HCT116 (cell line): ENCODE measurements around the gene PRMT7. TPM values are rescaled to one million over a fixed set of nuclear protein-coding genes. Genes with fewer than 3 reads are reported as not detected.

Experiments
- ATAC-seq: fragments of 200-7000 bp; cut with Tn5 transposase; 2 replicates; pipeline ENCODE4 v1.9.1; 2020; ENCODE audit warnings: mild to moderate bottlenecking, moderate library complexity
- BruUV-seq: library from RNA; stranded (reverse); fragments of 400-500 nt; replicated peaks from 2 replicates; lab custom pipeline; 2021; lab: Mats Ljungman, UMichigan
- CTCF ChIA-PET: fragments of 300-600 bp; sonication (Branson Sonifier 250); formaldehyde crosslinking; loops from one replicate; lab custom pipeline; 2021; ENCODE audit warnings: antibody characterized with exemption; lab: Charles Lee
- POLR2A ChIA-PET: fragments of 300-600, 350-600 bp; sonication (Branson Sonifier 250); formaldehyde crosslinking; loops from one replicate; lab custom pipeline; 2021; ENCODE audit warnings: antibody characterized with exemption; lab: Charles Lee
- RAD21 ChIA-PET, 2 experiments: fragments of 300-600 bp; sonication (Branson Sonifier 250); formaldehyde crosslinking; loops; one replicate each; lab custom pipeline; 2023; ENCODE audit warnings: low total read pairs in 2 of 2; ENCODE audit not compliant: uncharacterized antibody in 2 of 2, unreplicated experiment in 2 of 2, low non-redundant PET in 1 of 2; lab: Charles Lee
- DNase-seq: peaks from one replicate; pipeline ENCODE4 v3.0.0-alpha.2; 2010; ENCODE audit warnings: low read depth, low spot score
- H2AFZ ChIP-seq: fragments of 200-600 bp; shearing (Covaris generic), sonication (generic); 2 replicates; pipeline ENCODE4 v1.6.1; 2017; ENCODE audit warnings: low read depth, mixed run types, mixed read lengths, antibody characterized with exemption, low read length; ENCODE audit not compliant: poor library complexity, severe bottlenecking
- H3K27ac ChIP-seq: 2 replicates; pipeline ENCODE4 v1.5.1; 2012; ENCODE audit warnings: low read depth, low read length
- H3K27me3 ChIP-seq: fragments of 200-600 bp; sonication (generic); 2 replicates; pipeline ENCODE4 v1.6.1; 2016; ENCODE audit warnings: mixed run types, low read length, mixed read lengths; ENCODE audit not compliant: insufficient read depth
- H3K36me3 ChIP-seq, 2 experiments: fragments of 200-500 bp in 1 of 2; fragments of 200-600 bp in 1 of 2; sonication (Bioruptor generic) in 1 of 2; sonication (generic) in 1 of 2; 2 replicates each; pipeline versions ENCODE4 v1.5.1 to v1.6.1; 2014 to 2016; ENCODE audit warnings: low read length in 2 of 2, inconsistent platforms in 1 of 2, mixed read lengths in 1 of 2, mixed run types in 1 of 2; ENCODE audit not compliant: insufficient read depth in 2 of 2, control insufficient read depth in 1 of 2
- H3K4me1 ChIP-seq, 2 experiments: fragments of 200-600 bp in 1 of 2; sonication (generic) in 1 of 2; 2 replicates each; pipeline versions ENCODE4 v1.5.1 to v1.6.1; 2012 to 2017; ENCODE audit warnings: low read length in 2 of 2, inconsistent platforms in 1 of 2, mild to moderate bottlenecking in 1 of 2, mixed read lengths in 1 of 2, mixed run types in 1 of 2, moderate library complexity in 1 of 2; ENCODE audit not compliant: insufficient read depth in 2 of 2, control insufficient read depth in 1 of 2
- H3K4me2 ChIP-seq: fragments of 200-600 bp; sonication (generic); 2 replicates; pipeline ENCODE4 v1.6.1; 2017; ENCODE audit warnings: mixed run types, low read length, mixed read lengths
- H3K4me3 ChIP-seq, 2 experiments: fragments of 200-600 bp in 1 of 2; sonication (generic) in 1 of 2; replicated peaks in 1 of 2; 2 replicates each; pipeline ENCODE4 v1.5.1; 2011 to 2016; ENCODE audit warnings: low read length in 2 of 2, control low read depth in 1 of 2, low read depth in 1 of 2, mild to moderate bottlenecking in 1 of 2, mixed read lengths in 1 of 2, mixed run types in 1 of 2
- H3K79me2 ChIP-seq: fragments of 200-600 bp; sonication (generic); 2 replicates; pipeline ENCODE4 v1.6.1; 2017; ENCODE audit warnings: mild to moderate bottlenecking, mixed run types, low read length, moderate library complexity, mixed read lengths; ENCODE audit not compliant: insufficient read depth
- H3K9ac ChIP-seq: fragments of 200-600 bp; sonication (generic); 2 replicates; pipeline ENCODE4 v1.6.1; 2016; ENCODE audit warnings: low read length, mixed read lengths
- H3K9me2 ChIP-seq: fragments of 200-600 bp; sonication (generic), shearing (Covaris generic); 2 replicates; pipeline ENCODE4 v1.6.1; 2017; ENCODE audit warnings: mixed run types, mild to moderate bottlenecking, moderate library complexity; ENCODE audit not compliant: insufficient read depth
- H3K9me3 ChIP-seq, 2 experiments: fragments of 200-500 bp in 1 of 2; fragments of 200-600 bp in 1 of 2; sonication (Bioruptor generic) in 1 of 2; sonication (generic) in 1 of 2; 2 replicates each; pipeline ENCODE4 v1.6.1; 2014 to 2017; ENCODE audit warnings: low read length in 2 of 2, mixed read lengths in 2 of 2, inconsistent platforms in 1 of 2, low read depth in 1 of 2, mild to moderate bottlenecking in 1 of 2, mixed run types in 1 of 2, moderate library complexity in 1 of 2; ENCODE audit not compliant: control insufficient read depth in 1 of 2, insufficient read depth in 1 of 2
- H4K20me1 ChIP-seq: fragments of 200-600 bp; sonication (generic), shearing (Covaris generic); 2 replicates; pipeline ENCODE4 v1.6.1; 2017; ENCODE audit warnings: mixed run types, mild to moderate bottlenecking, moderate library complexity; ENCODE audit not compliant: insufficient read depth
- CBX3 ChIP-seq: IDR thresholded peaks from 2 replicates; pipeline ENCODE4 v1.6.1; 2012; ENCODE audit warnings: low read depth
- EGR1 ChIP-seq: IDR thresholded peaks from 2 replicates; pipeline ENCODE4 v1.6.1; 2012; ENCODE audit warnings: low read depth
- EZH2phosphoT487 ChIP-seq: fragments of 200-600 bp; IDR thresholded peaks from 2 replicates; pipeline ENCODE4 v1.6.1; 2018; ENCODE audit warnings: antibody characterized with exemption, borderline replicate concordance
- FOSL1 ChIP-seq: IDR thresholded peaks from 2 replicates; pipeline ENCODE4 v1.6.1; 2012; ENCODE audit warnings: low read depth
- JUND ChIP-seq: IDR thresholded peaks from 2 replicates; pipeline ENCODE4 v1.6.1; 2012
- POLR2AphosphoS5 ChIP-seq: IDR thresholded peaks from 2 replicates; pipeline ENCODE4 v1.6.1; 2011; ENCODE audit warnings: mild to moderate bottlenecking, low read depth, low read length, moderate library complexity
- SIN3A ChIP-seq: IDR thresholded peaks from 2 replicates; pipeline ENCODE4 v1.6.1; 2012; ENCODE audit warnings: low read depth
- SRF ChIP-seq: IDR thresholded peaks from 2 replicates; pipeline ENCODE4 v1.6.1; 2012; ENCODE audit warnings: low read depth
- YY1 ChIP-seq: IDR thresholded peaks from 2 replicates; pipeline ENCODE4 v1.6.1; 2011; ENCODE audit warnings: low read length, low read depth, moderate library complexity, mild to moderate bottlenecking; ENCODE audit not compliant: insufficient replicate concordance; ENCODE audit errors: extremely low read depth
- ZFX ChIP-seq: fragments of 450-650 bp; IDR thresholded peaks from 2 replicates; pipeline ENCODE4 v1.6.1; 2017
- ZNF274 ChIP-seq: fragments of 200-500 bp; sonication (Bioruptor generic); IDR thresholded peaks from 2 replicates; pipeline ENCODE4 v1.6.1; 2014; ENCODE audit warnings: mild to moderate bottlenecking, low read depth, low read length, inconsistent platforms
- intact Hi-C: fragments of 100-400 bp; cut with micrococcal nuclease; formaldehyde crosslinking; loops from 2 replicates; pipeline ENCODE4 v1.10.0; 2022
- total RNA-seq: library from RNA; stranded (reverse); gene quantifications from one replicate; pipeline ENCODE4 v1.2.1, GENCODE V29; 2021; ENCODE audit not compliant: unreplicated experiment
- TF ChIP-seq, protein P1 (sequence below): IDR thresholded peaks from 2 replicates; pipeline ENCODE4 v1.6.1; 2012; ENCODE audit warnings: low read depth
- TF ChIP-seq, protein P2 (sequence below): IDR thresholded peaks from 2 replicates; pipeline ENCODE4 v1.6.1; 2012

The PRMT7 gene
- total RNA-seq, 1 experiment from 2014 or later: 34.4 TPM

DNA sequence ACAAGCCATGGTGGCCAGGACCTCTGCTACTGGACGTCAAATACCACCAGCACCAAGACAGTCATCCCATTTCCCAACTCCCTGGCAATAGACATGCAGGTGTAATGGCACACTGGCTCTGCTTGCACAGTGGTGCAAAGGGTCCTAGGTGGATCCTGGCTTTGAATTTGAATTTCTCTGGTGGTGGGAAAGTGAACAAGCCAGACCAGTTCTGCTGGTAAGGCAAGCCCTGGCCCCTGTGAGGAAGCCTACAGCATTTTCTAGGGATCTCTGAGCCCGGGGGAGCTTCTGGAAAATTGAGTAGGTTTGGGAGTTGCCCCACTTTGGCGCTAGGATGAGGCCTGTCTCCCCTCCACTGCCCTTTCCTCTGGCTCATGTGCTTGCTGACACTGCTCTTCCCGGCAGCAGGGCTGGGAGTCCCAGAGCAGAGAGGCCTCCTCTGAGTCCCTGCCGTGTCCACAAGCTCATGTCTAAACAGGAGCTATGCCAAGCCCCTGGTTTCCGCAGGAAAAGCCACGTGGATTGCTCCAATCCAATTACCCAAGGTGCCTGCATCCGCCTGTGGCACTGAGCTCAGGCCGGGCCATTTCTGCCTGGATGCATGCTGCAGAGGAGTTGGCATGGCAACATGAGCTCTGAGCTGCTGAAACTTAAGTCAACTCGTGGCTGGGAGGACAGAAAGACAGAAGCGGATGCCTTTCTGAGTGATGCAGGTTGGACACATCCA lies 67.0 kb downstream of the PRMT7 start:
- no peaks in the 10 kb centered on the region for H3K9me2 ChIP-seq
- no peak overlapping the region for H3K4me2 ChIP-seq
- RAD21 ChIA-PET: no interaction called here
- TF ChIP-seq SIN3A: no peak
- TF ChIP-seq ZFX: no peak
- no peak for TF ChIP-seq EGR1
- no peak for TF ChIP-seq FOSL1
- no peak for TF ChIP-seq SRF
- no peak for TF ChIP-seq CBX3
- no peak for TF ChIP-seq YY1
- no peak for TF ChIP-seq POLR2AphosphoS5
- TF ChIP-seq, protein P1, sequence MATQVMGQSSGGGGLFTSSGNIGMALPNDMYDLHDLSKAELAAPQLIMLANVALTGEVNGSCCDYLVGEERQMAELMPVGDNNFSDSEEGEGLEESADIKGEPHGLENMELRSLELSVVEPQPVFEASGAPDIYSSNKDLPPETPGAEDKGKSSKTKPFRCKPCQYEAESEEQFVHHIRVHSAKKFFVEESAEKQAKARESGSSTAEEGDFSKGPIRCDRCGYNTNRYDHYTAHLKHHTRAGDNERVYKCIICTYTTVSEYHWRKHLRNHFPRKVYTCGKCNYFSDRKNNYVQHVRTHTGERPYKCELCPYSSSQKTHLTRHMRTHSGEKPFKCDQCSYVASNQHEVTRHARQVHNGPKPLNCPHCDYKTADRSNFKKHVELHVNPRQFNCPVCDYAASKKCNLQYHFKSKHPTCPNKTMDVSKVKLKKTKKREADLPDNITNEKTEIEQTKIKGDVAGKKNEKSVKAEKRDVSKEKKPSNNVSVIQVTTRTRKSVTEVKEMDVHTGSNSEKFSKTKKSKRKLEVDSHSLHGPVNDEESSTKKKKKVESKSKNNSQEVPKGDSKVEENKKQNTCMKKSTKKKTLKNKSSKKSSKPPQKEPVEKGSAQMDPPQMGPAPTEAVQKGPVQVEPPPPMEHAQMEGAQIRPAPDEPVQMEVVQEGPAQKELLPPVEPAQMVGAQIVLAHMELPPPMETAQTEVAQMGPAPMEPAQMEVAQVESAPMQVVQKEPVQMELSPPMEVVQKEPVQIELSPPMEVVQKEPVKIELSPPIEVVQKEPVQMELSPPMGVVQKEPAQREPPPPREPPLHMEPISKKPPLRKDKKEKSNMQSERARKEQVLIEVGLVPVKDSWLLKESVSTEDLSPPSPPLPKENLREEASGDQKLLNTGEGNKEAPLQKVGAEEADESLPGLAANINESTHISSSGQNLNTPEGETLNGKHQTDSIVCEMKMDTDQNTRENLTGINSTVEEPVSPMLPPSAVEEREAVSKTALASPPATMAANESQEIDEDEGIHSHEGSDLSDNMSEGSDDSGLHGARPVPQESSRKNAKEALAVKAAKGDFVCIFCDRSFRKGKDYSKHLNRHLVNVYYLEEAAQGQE: no peak
- TF ChIP-seq EZH2phosphoT487: no peak
- TF ChIP-seq JUND: no peak
- TF ChIP-seq, protein P2, sequence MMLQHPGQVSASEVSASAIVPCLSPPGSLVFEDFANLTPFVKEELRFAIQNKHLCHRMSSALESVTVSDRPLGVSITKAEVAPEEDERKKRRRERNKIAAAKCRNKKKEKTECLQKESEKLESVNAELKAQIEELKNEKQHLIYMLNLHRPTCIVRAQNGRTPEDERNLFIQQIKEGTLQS: no peak
- no peak for TF ChIP-seq ZNF274
- H3K4me1 ChIP-seq: peaks cover 0 to 4% of the 10 kb centered on the region in 2 experiments; a peak in 1 of 4 replicates
- POLR2A ChIA-PET: no interaction called here
- CTCF ChIA-PET: no interaction called here
- H3K79me2 ChIP-seq: no peaks in the 10 kb centered on the region
- H3K27me3 ChIP-seq: no peaks in the 10 kb centered on the region
- H3K9me3 ChIP-seq: no peaks in the 10 kb centered on the region
- no peak for DNase-seq
- no peak for ATAC-seq
- H3K36me3 ChIP-seq: no peaks in the 10 kb centered on the region
- no TSS peak for BruUV-seq
- no peak overlapping the region for H2AFZ ChIP-seq
- H3K27ac ChIP-seq: no peak overlapping the region
- H3K4me3 ChIP-seq: no peak overlapping the region
- no peak overlapping the region for H3K9ac ChIP-seq
- H4K20me1 ChIP-seq: no peaks in the 10 kb centered on the region
- intact Hi-C loops: no loop called here
